A549 (cell line): ENCODE results near the gene POP5.

ENCODE experiments used
- CTCF ChIP-seq: fragments of >200 bp; sonication (Bioruptor Twin); formaldehyde crosslinking; IDR thresholded peaks from 3 replicates; pipeline ENCODE4 v1.5.1; 2016
- HMGXB4 ChIP-seq: fragments of 250-450 bp; sonication (Bioruptor Pico); IDR thresholded peaks from 2 replicates; pipeline ENCODE4 v1.5.0; 2021; ENCODE audit warnings: mild to moderate bottlenecking, moderate library complexity, borderline replicate concordance
- NFE2L2 ChIP-seq: fragments of 150-350 bp; conservative IDR thresholded peaks from 2 replicates; pipeline ENCODE4 v1.6.1; 2014; ENCODE audit warnings: low read length
- POLR2A ChIP-seq: IDR thresholded peaks from 2 replicates; pipeline ENCODE4 v1.6.1; 2012; ENCODE audit warnings: mild to moderate bottlenecking, low read length
- REST ChIP-seq: fragments of 200-600 bp; sonication (generic); IDR thresholded peaks from 2 replicates; pipeline ENCODE4 v1.6.1; 2016; ENCODE audit warnings: antibody characterized with exemption, mild to moderate bottlenecking, moderate library complexity
- RFX5 ChIP-seq: fragments of 450-650 bp; IDR thresholded peaks from 2 replicates; pipeline ENCODE4 v1.7.1; 2014; ENCODE audit warnings: antibody characterized with exemption, mild to moderate bottlenecking, moderate library complexity

- TF ChIP-seq RFX5 (no peak), CTCF (no peak), POLR2A (no peak), REST (no peak), NFE2L2 (no peak), HMGXB4 (CRISPR knock-in tag) (no peak)
Observed at GRCh38 chr12:120579179-120579578, 2.0 kb downstream of the POP5 start.
